Adrenal gland (tissue), 5 donors: ENCODE measurements around the gene LRRTM2.

Experiments
- POLR2A ChIP-seq, 2 donors: fragments of 450-650 bp; IDR thresholded peaks; one replicate each; pipeline ENCODE4 v1.6.1; 2017; ENCODE audit warnings: antibody characterized with exemption in 2 of 2, mild to moderate bottlenecking in 2 of 2, moderate library complexity in 1 of 2
- TF ChIP-seq, protein P1 (sequence below), 6 experiments: fragments of 450-650 bp in 4 of 6; fragments of 200-600 bp in 2 of 6; sonication (generic) in 1 of 6; IDR thresholded peaks; 1 replicate in 5 of 6; 2 replicates in 1 of 6; pipeline versions ENCODE4 v1.5.1 to v1.8.0; 2016 to 2021; ENCODE audit warnings: antibody characterized with exemption in 6 of 6, mild to moderate bottlenecking in 2 of 6, moderate library complexity in 1 of 6
- donor health status: DM: no; HTN: no; CAD: no.

DNA sequence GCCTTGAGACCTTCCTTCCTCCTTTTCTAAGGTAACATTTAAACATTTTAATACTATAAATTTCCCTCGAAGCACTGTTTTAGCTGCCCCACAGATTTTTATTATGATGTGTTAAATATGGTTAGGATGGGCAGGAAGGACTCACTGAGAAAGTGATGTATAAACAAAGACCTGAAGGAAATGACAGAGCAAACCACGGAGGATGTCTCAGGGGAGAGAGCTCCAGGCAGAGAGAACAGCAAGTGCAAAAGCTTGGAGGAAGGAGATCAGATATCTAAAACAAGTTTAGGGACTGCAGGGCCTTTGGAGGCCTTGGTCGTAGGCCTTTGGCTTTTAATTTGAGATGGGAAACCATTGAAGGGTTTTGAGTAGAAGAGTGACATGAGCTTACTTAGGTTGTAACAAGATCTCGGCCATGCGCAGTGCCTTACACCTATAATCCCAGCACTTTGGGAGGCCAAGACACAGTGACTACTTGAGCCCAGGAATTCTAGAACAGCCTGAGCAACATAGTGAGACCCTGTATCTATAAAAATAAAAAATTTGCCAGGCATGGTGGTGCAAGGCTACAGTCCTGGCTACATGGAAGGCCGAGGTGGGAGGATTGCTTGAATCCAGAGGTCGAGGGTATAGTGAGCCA lies 35.5 kb upstream of the LRRTM2 start:
- TF ChIP-seq, protein P1, sequence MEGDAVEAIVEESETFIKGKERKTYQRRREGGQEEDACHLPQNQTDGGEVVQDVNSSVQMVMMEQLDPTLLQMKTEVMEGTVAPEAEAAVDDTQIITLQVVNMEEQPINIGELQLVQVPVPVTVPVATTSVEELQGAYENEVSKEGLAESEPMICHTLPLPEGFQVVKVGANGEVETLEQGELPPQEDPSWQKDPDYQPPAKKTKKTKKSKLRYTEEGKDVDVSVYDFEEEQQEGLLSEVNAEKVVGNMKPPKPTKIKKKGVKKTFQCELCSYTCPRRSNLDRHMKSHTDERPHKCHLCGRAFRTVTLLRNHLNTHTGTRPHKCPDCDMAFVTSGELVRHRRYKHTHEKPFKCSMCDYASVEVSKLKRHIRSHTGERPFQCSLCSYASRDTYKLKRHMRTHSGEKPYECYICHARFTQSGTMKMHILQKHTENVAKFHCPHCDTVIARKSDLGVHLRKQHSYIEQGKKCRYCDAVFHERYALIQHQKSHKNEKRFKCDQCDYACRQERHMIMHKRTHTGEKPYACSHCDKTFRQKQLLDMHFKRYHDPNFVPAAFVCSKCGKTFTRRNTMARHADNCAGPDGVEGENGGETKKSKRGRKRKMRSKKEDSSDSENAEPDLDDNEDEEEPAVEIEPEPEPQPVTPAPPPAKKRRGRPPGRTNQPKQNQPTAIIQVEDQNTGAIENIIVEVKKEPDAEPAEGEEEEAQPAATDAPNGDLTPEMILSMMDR (IDR thresholded peaks at IDR 0.05): no peak
- no peak for TF ChIP-seq POLR2A (IDR thresholded peaks at IDR 0.05)
